Measurements from ENCODE around the gene APH1B.

Gene APH1B

DNA sequence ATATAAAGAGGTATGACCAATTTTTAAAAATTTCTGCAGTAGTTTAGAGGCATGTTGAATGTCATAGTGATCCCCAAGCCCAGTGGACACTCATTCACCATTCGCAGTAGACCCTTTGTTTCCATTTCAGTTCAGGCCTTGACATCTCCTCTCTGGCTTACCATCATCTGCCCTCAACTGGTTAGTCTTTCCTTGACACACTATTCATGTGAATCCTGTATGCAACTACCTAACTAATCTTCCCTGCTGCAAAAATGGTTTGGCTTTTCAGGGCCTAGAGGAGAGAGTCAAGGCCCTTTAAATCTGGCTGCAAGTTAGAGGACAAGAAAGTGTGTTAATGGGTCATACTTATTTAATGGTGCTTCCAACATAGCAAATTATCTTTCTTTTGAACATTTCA is 10.9 kb downstream of the APH1B start:
- peak; percentile 44; the same call in 2 of the 3 replicates for ATAC-seq
- no peak for TF ChIP-seq CREB5 (CRISPR knock-in tag; IDR thresholded peaks at IDR 0.05; ENCODE audit: low read depth)
- TF ChIP-seq CSDC2 (CRISPR knock-in tag; IDR thresholded peaks at IDR 0.05): no peak
- no peak for TF ChIP-seq OSR1 (CRISPR knock-in tag; IDR thresholded peaks at IDR 0.05)
- TF ChIP-seq POU6F1 (CRISPR knock-in tag; IDR thresholded peaks at IDR 0.05; ENCODE audit: borderline replicate concordance, low read depth): no peak
- no peak for TF ChIP-seq ARNTL (CRISPR knock-in tag; IDR thresholded peaks at IDR 0.05; ENCODE audit: borderline replicate concordance, low read depth)
- no peak for TF ChIP-seq ZNF8 (CRISPR knock-in tag; IDR thresholded peaks at IDR 0.05)
- no peak for TF ChIP-seq PATZ1 (CRISPR knock-in tag; IDR thresholded peaks at IDR 0.05; ENCODE audit: borderline replicate concordance)
- TF ChIP-seq RARB (CRISPR knock-in tag; IDR thresholded peaks at IDR 0.05): no peak
- no peak for TF ChIP-seq ZFP3 (CRISPR knock-in tag; IDR thresholded peaks at IDR 0.05)
- TF ChIP-seq PPARA (CRISPR knock-in tag; IDR thresholded peaks at IDR 0.05; ENCODE audit: borderline replicate concordance): no peak

DNA sequence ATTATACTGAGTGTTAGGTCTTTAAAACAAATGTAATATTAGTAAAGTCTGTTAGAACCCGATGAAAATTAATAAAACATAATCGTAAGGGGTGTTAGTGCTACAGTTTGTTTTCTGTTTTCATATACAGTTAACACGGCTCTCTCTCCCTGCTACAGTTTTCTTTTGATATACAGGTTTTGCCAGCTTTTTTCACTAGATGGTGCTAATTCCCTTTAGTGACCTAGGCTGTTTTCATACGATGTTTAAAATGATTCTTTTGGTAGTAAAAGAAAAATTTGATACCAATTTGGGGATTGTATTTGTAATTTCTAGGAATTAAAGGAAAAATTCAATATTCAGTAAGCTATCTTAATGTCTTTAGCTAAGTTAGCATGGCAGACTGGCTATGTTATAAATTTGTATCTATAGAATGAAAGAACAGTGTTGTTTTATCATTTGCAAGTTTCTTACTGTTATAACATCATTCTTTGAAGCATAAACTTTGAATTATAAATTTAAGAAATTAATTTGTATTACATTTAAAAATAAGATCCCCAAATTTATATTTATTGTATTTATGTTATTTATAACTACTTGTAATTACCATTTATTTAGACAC is 11.5 kb downstream of the APH1B start:
- peak; percentile 84 for ATAC-seq
- TF ChIP-seq PATZ1 (CRISPR knock-in tag; IDR thresholded peaks at IDR 0.05; ENCODE audit: borderline replicate concordance) (no peak), ZFP3 (CRISPR knock-in tag; IDR thresholded peaks at IDR 0.05) (no peak), ZFP30 (CRISPR knock-in tag; IDR thresholded peaks at IDR 0.05) (no peak), ZNF565 (CRISPR knock-in tag; conservative IDR thresholded peaks at IDR 0.05; ENCODE audit: low read depth) (no peak), ISL1 (CRISPR knock-in tag; IDR thresholded peaks at IDR 0.05) (no peak), ESRRG (CRISPR knock-in tag; IDR thresholded peaks at IDR 0.05) (no peak), ZNF8 (CRISPR knock-in tag; IDR thresholded peaks at IDR 0.05) (no peak), RARB (CRISPR knock-in tag; IDR thresholded peaks at IDR 0.05) (no peak), TCF4 (CRISPR knock-in tag; IDR thresholded peaks at IDR 0.05; ENCODE audit: borderline replicate concordance) (no peak), CSRNP3 (CRISPR knock-in tag; IDR thresholded peaks at IDR 0.05) (no peak), SNAI2 (CRISPR knock-in tag; IDR thresholded peaks at IDR 0.05) (no peak), ZC3H10 (CRISPR knock-in tag; IDR thresholded peaks at IDR 0.05) (no peak), POU6F1 (CRISPR knock-in tag; IDR thresholded peaks at IDR 0.05; ENCODE audit: borderline replicate concordance, low read depth) (no peak), TOX (CRISPR knock-in tag; IDR thresholded peaks at IDR 0.05; ENCODE audit: borderline replicate concordance) (no peak), TSHZ2 (CRISPR knock-in tag; IDR thresholded peaks at IDR 0.05) (no peak), ARNTL (CRISPR knock-in tag; IDR thresholded peaks at IDR 0.05; ENCODE audit: borderline replicate concordance, low read depth) (no peak)
